Astrocyte of the cerebellum (primary cell): ENCODE results near the gene STYXL1.
"Not testable (repeated sequence)": the region's sequence is repeated elsewhere in the genome, so short reads cannot be mapped to it uniquely, and the experiment has no call there.

Experiments
- DNase-seq: peaks from one replicate; pipeline ENCODE4 v3.0.0-alpha.2; 2011; ENCODE audit warnings: low read depth
- H3K4me3 ChIP-seq: 2 replicates; pipeline ENCODE4 v1.5.1; 2011; ENCODE audit warnings: mild to moderate bottlenecking, low read depth, low read length, moderate library complexity
- CTCF ChIP-seq: IDR thresholded peaks from 2 replicates; pipeline ENCODE4 v1.5.1; 2012; ENCODE audit warnings: low read length, low read depth, moderate library complexity, mild to moderate bottlenecking; ENCODE audit errors: missing control alignments
- in situ Hi-C: cut with HindIII; loops from 2 replicates; pipeline ENCODE4 v1.10.0; 2017; ENCODE audit warnings: low sequenced_read_pairs

STYXL1 gene

DNA sequence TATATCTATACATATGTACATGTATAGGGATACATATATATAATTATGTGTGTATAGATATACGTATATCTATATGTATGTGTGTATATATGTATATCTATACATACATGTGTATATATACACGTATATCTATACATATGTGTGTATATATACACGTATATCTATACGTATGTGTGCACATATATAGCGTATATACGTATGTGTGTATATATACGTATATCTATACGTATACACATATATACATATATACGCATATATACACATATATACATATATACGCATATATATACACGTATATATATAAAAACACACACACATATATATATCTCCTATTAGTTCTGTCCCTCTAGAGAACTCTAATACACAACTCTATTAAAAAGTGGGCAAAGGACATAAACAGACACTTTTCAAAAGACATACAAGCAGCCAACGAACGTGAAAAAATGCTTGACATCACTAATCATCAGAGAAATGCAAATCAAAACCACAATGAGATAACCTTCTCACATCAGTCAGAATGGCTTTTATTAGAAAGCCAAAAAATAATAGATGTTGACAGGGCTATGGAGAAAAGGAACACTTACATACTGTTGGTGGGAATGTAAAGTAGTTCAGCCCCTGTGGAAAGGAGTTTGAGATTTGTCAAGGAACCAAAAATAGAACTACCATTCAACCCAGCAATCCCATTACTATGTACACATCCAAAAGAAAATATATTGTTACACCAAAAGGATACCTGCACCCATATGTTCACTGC lies 31.4 kb downstream of the STYXL1 start:
- in situ Hi-C loops = no loop called here
- no peak for TF ChIP-seq CTCF
- DNase-seq = no peak

GRCh38 chr7:76011442-76011861 lies 36.3 kb downstream of the STYXL1 start:
- no peak for TF ChIP-seq CTCF
- in situ Hi-C loops = no loop called here
- DNase-seq = no peak
- H3K4me3 ChIP-seq = no peak overlapping the region

More for the DNA sequence above, 31.4 kb downstream of the STYXL1 start:
- no peak overlapping the region for H3K4me3 ChIP-seq

- no peak for TF ChIP-seq CTCF
- H3K4me3 ChIP-seq = no peak overlapping the region
- in situ Hi-C loops = no loop called here
- no peak for DNase-seq
Observed at GRCh38 chr7:76009672-76010600, 37.9 kb downstream of the STYXL1 start.

- no peak for TF ChIP-seq CTCF
- in situ Hi-C loops = no loop called here
- DNase-seq = no peak
- no peak overlapping the region for H3K4me3 ChIP-seq
Observed at GRCh38 chr7:76008156-76008687, 39.6 kb downstream of the STYXL1 start.

DNA sequence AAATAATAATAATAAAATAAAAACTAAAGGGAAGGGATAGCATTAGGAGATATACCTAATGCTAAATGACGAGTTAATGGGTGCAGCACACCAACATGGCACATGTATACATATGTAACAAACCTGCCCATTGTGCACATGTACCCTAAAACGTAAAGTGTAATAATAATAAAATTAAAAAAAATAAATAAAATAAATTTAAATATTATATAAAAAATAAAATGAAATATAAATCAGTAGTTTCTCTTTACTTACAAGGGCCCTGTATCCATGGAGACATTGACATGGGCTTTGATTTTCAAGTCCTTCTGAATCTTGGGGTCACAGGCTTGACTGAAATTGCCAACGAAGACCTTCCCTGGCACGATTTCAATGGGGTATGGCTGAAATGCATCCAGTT lies 42.8 kb downstream of the STYXL1 start:
- DNase-seq, H3K4me3 ChIP-seq, in situ Hi-C loops: not testable (repeated sequence)

DNA sequence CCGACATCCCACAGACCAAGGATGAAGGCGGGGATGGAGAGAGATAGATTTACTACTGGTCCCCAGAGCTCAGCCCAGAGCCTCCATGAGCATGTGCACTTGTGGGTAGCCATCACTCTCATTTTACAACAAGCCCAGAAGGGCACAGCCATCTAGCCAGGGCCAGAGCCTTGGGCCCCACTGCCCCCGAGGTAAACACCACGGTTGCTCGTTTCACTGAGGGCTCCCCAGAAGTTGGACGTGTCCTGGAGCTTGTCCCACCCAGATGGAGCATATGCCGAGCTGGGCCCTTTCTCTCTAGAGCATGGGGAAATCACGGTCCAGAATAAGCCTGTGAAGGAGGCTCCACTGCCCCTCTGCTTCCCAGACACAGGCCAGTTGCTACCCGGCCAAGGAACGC lies 44.4 kb downstream of the STYXL1 start:
- in situ Hi-C loops = no loop called here

More for the DNA sequence above, 44.4 kb downstream of the STYXL1 start:
- no peak for DNase-seq
- no peak for TF ChIP-seq CTCF
- H3K4me3 ChIP-seq = no peak overlapping the region
